T-helper 1 cell (primary cell): ENCODE data around the gene USP6NL.
"Not testable (repeated sequence)": the region's sequence is repeated elsewhere in the genome, so short reads cannot be mapped to it uniquely, and the experiment has no call there.

Source experiments
- DNase-seq, 5 donors: peaks; one replicate each; pipeline ENCODE4 v3.0.0-alpha.2; 2012 to 2020
- total RNA-seq, 4 donors: gene quantifications; one replicate each; lab custom pipeline; 2026; lab: John Stamatoyannopoulos, UW

Gene USP6NL
- 5.4 to 10.8 (median 7.5) reads per million in 4 donors for total RNA-seq

- DNase-seq = peak; percentile 39 to 67 (median 51)
Observed at GRCh38 chr10:11611248-11612020, at the start of gene USP6NL. Gene USP6NL, minus strand, starts transcription at chr10:11611650. Its CDS starts 14,016 bp downstream, at chr10:11597634.

- no peak for DNase-seq
Observed at GRCh38 chr10:11658801-11659368, 47.4 kb upstream of the USP6NL start.

DNA sequence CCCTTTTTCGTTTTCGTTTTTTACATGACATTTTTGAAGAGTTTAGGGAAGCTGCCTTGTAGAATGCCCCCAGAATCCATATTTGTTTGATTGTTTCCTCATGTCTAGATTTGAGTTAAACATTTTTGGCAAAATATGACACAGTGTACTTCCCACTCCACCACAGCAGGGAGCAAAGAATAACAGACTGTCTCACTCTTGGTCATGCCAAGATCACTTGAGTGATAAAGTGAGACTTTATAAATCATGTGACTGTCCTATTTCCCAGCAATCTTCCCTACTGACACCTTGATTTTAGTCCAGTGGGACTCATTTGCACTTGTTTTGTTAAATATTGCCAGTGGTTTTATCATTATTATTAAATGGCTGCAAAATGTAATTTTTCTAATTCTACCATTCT is 44.4 kb upstream of the USP6NL start:
- DNase-seq = no peak

DNA sequence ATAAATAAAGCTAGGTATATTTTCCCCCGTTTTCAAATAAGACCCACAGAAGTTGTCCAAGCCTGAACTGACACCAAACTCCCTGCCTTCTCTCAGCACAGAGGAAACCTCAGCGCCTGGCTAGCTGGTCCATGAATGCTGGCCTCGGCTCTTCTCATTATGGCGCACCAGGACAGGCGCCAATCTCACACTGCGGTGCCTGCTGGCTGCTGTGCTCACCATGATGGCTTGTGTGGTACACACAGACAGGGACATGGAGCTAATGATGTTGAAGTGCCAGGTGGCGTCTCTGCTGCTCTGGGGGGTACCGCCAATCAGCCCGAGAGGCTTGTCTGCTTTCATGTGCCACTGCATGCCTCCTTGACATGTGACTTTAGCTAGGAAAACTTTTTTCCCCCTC is 43.2 kb upstream of the USP6NL start:
- no peak for DNase-seq

GRCh38 chr10:11653758-11654471 is 42.5 kb upstream of the USP6NL start:
- no peak for DNase-seq

- DNase-seq = no peak
Observed at GRCh38 chr10:11647676-11648075, 36.2 kb upstream of the USP6NL start.

- no peak for DNase-seq
Observed at GRCh38 chr10:11646450-11646849, 35.0 kb upstream of the USP6NL start.

- no peak for DNase-seq
Observed at GRCh38 chr10:11643039-11643438, 31.6 kb upstream of the USP6NL start.

GRCh38 chr10:11642566-11642965 is 31.1 kb upstream of the USP6NL start:
- no peak for DNase-seq

GRCh38 chr10:11639849-11640764 is 28.7 kb upstream of the USP6NL start:
- DNase-seq = no peak

DNA sequence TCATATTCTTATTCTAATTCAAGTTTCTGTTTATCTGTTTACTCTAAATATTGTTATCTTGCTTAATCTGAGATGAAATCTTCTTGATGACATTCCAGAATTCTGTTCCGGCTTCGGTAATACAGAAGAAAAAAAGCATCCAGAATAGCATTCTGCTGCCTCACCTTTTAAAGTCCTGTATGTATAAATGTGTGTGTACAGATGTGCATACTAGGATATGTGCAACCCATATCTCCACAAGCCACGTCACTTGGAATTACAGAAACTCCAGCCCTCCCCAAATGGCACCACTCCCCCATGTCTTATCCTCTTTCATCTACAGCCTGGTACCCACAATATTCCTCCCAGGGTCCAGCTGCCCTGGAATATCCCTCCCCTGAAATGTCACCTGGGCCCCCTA is 27.9 kb upstream of the USP6NL start:
- no peak for DNase-seq

- DNase-seq = no peak
Observed at GRCh38 chr10:11638055-11638698, 26.7 kb upstream of the USP6NL start.

- DNase-seq = no peak
Observed at GRCh38 chr10:11636697-11637303, 25.4 kb upstream of the USP6NL start.

GRCh38 chr10:11631890-11632587 is 20.6 kb upstream of the USP6NL start:
- peak in 1 of 5 donors; percentile 87 for DNase-seq

DNA sequence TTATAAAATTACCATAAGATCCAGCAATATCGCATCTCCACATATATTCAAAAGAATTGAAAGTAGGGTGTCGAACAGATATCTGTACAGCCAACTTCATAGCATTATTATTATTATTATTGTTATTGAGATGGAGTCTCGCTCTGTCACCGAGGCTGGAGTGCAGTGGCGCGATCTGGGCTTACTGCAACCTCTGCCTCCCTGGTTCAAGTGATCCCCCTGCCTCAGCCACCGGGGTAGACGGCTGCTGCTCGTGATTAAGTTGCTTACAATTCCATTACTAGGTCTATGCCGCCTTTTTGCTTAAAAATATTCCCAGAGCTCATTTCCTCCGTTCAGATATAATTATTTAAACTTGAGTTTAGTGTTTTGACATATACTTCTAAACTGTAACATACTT is 19.8 kb upstream of the USP6NL start:
- no peak for DNase-seq

DNA sequence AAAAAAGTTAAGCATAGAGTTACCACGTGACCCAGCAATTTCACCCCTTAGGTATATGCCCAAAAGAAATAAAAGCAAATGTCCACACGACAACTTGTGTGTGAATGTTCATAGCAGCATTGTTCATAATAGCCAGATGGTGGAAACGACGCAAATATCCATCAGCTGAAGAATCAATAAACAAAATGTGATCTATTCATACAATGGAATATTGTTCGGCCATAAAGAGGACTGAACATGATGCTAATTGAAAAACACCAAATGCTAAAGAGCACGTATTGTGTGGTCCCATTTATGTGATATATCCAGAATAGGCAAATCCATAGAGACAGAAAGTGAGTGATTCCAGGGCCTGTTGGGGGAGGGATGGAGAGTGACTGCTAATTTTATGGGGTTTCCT is 18.3 kb upstream of the USP6NL start:
- DNase-seq = no peak

DNA sequence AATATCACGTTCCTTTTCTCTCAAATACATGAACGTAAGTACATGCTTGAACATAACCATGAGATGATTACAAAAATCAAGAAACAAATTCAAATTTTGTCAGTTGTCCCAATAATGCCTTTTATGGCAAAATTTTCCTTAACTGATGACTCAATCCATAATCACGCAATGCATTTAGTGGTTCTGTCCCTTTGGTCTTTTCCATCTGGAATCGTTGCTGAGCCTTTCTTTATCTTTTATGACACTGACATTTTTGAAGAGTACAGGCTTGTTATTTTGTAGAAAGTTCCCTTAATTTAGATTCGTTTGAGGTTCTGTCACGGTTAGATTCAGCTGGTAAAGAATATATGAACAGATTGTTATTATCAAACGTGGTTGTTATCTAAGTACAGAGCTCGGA is 16.5 kb upstream of the USP6NL start:
- not testable (repeated sequence) for DNase-seq

DNA sequence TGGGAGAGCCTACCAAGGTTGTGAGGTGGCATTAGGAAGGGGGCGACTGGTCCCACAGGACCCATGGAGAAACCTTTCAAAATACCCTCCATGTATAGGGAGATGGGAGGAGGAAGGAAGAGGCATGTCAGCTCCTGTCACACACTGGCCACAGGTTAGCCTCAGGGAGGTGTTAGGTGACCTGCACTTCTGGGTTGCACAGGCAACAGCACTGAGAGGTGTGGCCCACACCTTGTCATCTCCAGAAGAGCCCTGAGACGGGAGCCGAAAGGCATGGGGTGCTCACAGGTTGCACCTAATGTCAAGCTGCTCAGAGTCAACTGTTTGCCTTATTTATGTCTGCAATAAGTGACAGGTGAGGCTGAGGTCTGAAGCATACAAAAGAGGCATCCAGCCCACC is 14.6 kb upstream of the USP6NL start:
- no peak for DNase-seq

GRCh38 chr10:11625019-11625735 is 13.7 kb upstream of the USP6NL start:
- DNase-seq = no peak

DNA sequence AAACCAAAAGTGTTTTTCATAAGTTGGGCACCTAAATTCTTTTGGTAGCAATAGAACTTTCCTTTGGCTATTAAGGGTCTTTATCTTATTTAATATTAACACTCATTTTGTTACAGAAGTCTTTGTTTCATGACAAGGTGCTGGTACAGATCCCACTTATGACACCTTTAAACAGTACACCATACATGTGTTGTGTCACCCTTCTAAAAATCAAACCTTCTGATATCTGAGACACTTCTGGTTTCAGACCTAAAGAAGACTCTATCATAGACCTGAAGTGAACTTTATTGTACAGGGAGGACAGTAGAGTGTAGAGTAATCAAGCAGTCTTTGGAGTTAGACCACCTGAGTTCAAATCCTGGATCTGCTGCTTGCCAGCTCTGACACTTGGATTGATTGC is 5.8 kb upstream of the USP6NL start:
- no peak for DNase-seq
